Activated effector memory CD4-positive, alpha-beta T cell treated with Interleukin-2 at 50 U/mL for 16 hours (primary cell): ENCODE results near the gene CWC27.

Experiments used
- DNase-seq: peaks from one replicate; pipeline ENCODE4 v3.0.0-alpha.2; 2020

CWC27 gene

GRCh38 chr5:65041296-65042158, 272.8 kb downstream of the CWC27 start:
- DNase-seq: no peak

- DNase-seq: no peak
Observed at GRCh38 chr5:65043843-65044359, 275.2 kb downstream of the CWC27 start.

- DNase-seq: no peak
Observed at GRCh38 chr5:65047225-65047624, 278.5 kb downstream of the CWC27 start.

GRCh38 chr5:65047948-65048690, 279.4 kb downstream of the CWC27 start:
- DNase-seq: no peak

GRCh38 chr5:65050140-65050539, 281.4 kb downstream of the CWC27 start:
- no peak for DNase-seq

- DNase-seq: no peak
Observed at GRCh38 chr5:65050826-65051498, 282.2 kb downstream of the CWC27 start.

GRCh38 chr5:65055938-65056337, 287.2 kb downstream of the CWC27 start:
- no peak for DNase-seq

GRCh38 chr5:65059681-65060598, 291.2 kb downstream of the CWC27 start:
- no peak for DNase-seq

- DNase-seq: no peak
Observed at GRCh38 chr5:65061250-65061973, 292.7 kb downstream of the CWC27 start.

GRCh38 chr5:65061974-65062353, 293.2 kb downstream of the CWC27 start:
- DNase-seq: no peak

- no peak for DNase-seq
Observed at GRCh38 chr5:65062469-65063083, 293.8 kb downstream of the CWC27 start.

GRCh38 chr5:65065001-65065511, 296.3 kb downstream of the CWC27 start:
- no peak for DNase-seq

- no peak for DNase-seq
Observed at GRCh38 chr5:65066387-65067146, 297.8 kb downstream of the CWC27 start.

GRCh38 chr5:65067147-65067506, 298.4 kb downstream of the CWC27 start:
- DNase-seq: no peak
